ENCODE data around the gene AQP2.

The AQP2 gene

DNA sequence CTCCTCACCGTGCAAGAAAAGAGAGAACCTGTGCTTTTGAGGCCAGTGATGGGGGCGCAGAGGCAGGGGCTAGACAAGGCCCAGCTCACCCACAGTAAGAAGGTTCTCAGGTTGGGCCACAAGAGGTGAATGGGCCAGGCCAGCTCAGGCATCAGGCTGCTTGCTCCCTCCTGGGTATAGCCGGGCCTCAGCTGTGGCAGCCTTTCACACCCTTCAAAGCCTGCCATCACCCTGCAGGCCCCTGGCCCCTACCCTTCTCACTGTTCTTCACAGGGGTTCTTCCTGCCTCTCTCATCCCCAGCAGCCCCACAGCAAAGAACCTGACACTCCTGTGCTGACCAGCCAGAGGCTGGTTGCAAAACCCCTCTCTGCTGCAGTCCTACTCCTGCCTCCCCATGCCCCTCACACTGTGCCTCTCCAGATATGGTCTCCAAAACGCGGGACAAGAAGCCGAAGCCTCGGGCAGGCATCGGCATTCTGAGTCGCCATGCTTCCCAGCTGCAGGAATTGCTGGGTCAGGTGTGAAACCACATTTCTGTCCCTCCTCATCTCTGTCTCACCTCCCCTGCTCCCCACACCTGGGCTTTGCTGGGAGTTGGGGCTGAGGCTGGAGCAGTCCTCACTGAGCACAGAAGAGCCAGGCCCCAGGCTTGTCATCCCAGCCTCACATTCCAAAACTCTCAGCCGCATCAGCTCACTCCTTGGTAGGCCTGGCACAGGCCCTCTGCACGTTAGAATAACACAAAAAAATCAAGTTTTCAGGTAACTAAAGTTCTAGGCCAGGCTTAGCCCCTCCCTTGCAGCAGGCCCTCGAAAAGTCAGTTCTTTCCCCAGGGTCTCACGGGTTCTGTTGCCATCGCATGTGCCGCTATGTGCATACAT is 40.0 kb upstream of the AQP2 start:
- in situ Hi-C loops (cut with HindIII; ENCODE audit: low sequenced_read_pairs): no loop called here

DNA sequence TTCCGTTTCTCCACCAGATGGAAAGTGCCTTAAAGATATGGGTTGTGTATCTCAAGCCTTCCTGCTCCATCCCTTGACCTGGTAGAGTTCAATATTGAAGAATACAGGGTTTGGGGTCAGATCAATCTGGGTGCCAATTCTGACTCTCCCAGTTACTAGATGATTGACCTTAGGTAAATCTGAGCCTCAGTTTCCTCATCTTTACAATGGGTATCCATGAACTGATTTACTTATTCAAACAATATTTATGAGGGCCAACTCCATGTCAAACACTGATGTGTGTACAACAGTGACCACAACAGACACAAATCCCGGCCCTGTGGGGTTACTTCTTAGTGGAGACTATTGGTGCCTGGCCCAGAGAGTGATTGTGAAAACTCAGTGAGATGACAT is 39.3 kb upstream of the AQP2 start:
- TF ChIP-seq, protein P1, sequence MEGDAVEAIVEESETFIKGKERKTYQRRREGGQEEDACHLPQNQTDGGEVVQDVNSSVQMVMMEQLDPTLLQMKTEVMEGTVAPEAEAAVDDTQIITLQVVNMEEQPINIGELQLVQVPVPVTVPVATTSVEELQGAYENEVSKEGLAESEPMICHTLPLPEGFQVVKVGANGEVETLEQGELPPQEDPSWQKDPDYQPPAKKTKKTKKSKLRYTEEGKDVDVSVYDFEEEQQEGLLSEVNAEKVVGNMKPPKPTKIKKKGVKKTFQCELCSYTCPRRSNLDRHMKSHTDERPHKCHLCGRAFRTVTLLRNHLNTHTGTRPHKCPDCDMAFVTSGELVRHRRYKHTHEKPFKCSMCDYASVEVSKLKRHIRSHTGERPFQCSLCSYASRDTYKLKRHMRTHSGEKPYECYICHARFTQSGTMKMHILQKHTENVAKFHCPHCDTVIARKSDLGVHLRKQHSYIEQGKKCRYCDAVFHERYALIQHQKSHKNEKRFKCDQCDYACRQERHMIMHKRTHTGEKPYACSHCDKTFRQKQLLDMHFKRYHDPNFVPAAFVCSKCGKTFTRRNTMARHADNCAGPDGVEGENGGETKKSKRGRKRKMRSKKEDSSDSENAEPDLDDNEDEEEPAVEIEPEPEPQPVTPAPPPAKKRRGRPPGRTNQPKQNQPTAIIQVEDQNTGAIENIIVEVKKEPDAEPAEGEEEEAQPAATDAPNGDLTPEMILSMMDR (IDR thresholded peaks at IDR 0.05; ENCODE audit: low read depth, low read length, missing control alignments): no peak
- in situ Hi-C loops (cut with HindIII; ENCODE audit: low sequenced_read_pairs): no loop called here
- no peak overlapping the region for H3K4me3 ChIP-seq (ENCODE audit: low read depth, low read length)
- no peak for DNase-seq (ENCODE audit: low read depth)

More for the DNA sequence above, 40.0 kb upstream of the AQP2 start:
- TF ChIP-seq, protein P1 (IDR thresholded peaks at IDR 0.05; ENCODE audit: low read depth, low read length, missing control alignments): no peak
- H3K4me3 ChIP-seq (ENCODE audit: low read depth, low read length): no peak overlapping the region
- DNase-seq (ENCODE audit: low read depth): no peak

DNA sequence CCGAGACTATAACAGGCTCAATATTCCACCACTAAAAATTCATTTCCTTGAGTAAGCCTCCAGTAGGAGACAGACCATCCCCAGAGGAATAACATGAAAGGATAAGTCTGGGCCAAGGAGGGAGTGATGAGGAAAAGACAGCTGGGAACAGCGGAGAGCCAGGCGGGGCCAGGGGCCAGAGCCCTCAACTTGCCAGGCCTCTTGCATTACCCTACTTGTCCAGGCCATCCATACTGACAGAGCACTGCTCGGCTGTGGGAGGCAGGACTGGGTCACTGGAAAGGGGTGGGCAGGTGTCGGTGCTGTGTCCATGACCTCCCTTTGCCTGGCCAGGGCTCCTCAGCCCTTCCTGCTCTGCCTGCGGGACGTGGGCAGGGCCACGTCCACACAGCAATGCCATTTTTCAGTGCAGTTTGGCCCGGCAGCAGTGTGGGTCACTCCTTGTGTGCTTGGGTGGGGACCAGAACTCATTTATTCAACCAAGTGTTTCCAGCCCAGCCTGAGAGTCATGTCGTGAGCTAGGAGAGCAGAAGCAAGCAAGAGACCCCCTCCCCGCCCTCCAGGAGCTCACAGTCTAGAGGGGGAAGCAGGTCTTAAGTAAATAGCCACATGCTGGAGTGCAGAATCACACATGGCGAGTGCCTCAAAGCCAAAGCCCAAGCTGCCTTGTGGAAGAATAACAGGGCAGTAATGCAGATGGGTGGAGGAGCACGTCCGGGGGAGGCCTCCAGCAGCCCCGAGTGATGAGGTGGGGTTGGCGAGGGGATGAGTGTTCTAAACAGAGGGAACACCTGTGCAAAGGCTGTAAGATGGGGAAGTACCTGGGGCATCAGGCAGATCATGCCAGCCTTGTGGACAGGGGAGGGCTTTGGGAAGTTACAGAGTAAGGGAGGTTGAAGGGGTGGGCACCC is 37.9 kb upstream of the AQP2 start:
- in situ Hi-C loops (cut with HindIII; ENCODE audit: low sequenced_read_pairs): no loop called here
- TF ChIP-seq, protein P1 (IDR thresholded peaks at IDR 0.05; ENCODE audit: low read depth, low read length, missing control alignments): no peak
- H3K4me3 ChIP-seq (ENCODE audit: low read depth, low read length): no peak overlapping the region
- no peak for DNase-seq (ENCODE audit: low read depth)

DNA sequence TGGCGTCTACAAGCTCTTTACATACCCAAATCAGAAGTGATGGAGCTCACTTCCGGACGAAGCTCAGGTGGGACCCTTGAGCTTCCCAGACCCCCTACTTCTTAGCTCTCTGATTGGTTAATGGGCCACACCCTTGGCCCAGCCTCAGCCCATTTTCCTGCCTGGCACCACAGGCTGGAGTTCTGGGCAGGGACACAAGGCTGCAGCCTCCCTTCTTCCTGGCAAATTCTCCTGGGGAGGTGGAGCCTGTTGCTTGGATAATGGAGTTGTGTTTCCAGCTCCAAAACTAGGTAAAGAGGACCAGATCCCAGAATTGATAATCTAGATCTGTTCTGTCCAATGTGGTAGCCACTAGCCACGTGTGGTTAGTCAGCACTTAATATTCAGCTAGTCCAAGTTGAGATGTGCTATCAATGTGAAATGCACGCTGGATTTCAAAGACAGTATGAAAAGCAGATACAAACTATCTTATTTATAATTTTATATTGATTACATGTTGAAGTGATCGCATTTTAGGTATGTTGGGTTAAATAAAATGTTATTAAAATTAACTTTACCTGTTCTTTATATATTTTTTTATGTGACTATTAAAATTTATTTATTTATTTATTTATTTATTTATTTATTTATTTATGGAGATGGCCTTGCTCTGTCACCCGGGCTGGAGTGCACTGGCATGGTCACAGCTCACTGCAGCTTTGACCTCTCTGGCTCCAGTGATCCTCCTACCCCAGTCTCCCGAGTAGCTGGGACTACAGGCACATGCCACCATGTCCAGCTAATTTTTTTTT is 34.2 kb upstream of the AQP2 start:
- DNase-seq (ENCODE audit: low read depth): no peak
- H3K4me3 ChIP-seq (ENCODE audit: low read depth, low read length): no peak overlapping the region
- TF ChIP-seq, protein P1 (IDR thresholded peaks at IDR 0.05; ENCODE audit: low read depth, low read length, missing control alignments): no peak
- in situ Hi-C loops (cut with HindIII; ENCODE audit: low sequenced_read_pairs): no loop called here

DNA sequence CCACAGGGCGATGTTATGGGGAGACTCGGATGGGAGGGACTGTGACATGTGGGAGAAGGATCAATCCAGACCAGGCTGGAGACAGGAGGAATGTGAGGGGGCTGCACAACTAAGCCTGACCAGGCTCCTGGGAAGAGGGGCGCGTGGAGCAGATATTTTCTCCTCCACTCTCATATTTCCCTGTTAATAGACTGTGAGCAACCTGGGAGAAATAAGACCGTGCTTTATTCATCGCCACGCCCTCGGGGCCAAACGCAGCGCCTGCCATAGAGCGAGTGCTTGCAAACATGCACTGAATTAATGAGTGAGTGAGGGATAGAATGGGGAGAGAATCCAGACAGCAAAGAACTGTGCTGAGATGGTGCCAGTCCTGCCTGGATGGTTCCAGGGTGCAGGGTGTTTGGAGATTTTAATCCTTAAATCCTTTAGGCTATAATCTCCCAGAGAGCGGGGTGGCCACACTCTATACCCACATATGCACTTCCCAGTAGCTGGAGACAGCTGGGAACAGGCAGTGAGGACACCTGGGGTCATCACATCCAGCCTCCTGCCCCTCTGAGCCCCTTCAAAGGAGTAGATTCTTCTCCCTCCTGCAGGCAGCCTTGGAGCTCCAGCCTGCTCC is 33.3 kb upstream of the AQP2 start:
- H3K4me3 ChIP-seq (ENCODE audit: low read depth, low read length): no peak overlapping the region
- TF ChIP-seq, protein P1 (IDR thresholded peaks at IDR 0.05; ENCODE audit: low read depth, low read length, missing control alignments): no peak
- DNase-seq (ENCODE audit: low read depth): no peak
- in situ Hi-C loops (cut with HindIII; ENCODE audit: low sequenced_read_pairs): no loop called here

Data from astrocyte of the cerebellum (primary cell).